Liver (tissue), 9 donors: ENCODE data around the gene RRP8. TPM values are rescaled to one million over a fixed set of nuclear protein-coding genes. Genes with fewer than 3 reads are reported as not detected.

Source experiments
- DNase-seq: peaks from one replicate; pipeline ENCODE4 v3.0.0-alpha.2; 2017; ENCODE audit warnings: low spot score
- H3K27ac ChIP-seq, 2 donors: one replicate each; pipeline ENCODE4 v1.7.0; 2013; ENCODE audit warnings: inconsistent platforms in 2 of 2, low read length in 2 of 2, control low read depth in 1 of 2, low read depth in 1 of 2, mild to moderate bottlenecking in 1 of 2
- H3K27me3 ChIP-seq, 4 donors: one replicate each; pipeline versions ENCODE4 v1.6.1 to v1.7.0; 2013; ENCODE audit warnings: low read length in 3 of 4, inconsistent platforms in 1 of 4, mild to moderate bottlenecking in 1 of 4, moderate library complexity in 1 of 4; ENCODE audit not compliant: control insufficient read depth in 4 of 4, insufficient read depth in 4 of 4
- H3K36me3 ChIP-seq, 4 donors: one replicate each; pipeline versions ENCODE4 v1.6.1 to v1.7.0; 2013; ENCODE audit warnings: low read length in 3 of 4, mild to moderate bottlenecking in 3 of 4, low read depth in 1 of 4, moderate library complexity in 1 of 4; ENCODE audit not compliant: control insufficient read depth in 4 of 4, insufficient read depth in 3 of 4
- H3K4me1 ChIP-seq, 4 donors: one replicate each; pipeline versions ENCODE4 v1.6.1 to v1.7.0; 2013; ENCODE audit warnings: low read length in 3 of 4, mild to moderate bottlenecking in 3 of 4, moderate library complexity in 1 of 4; ENCODE audit not compliant: control insufficient read depth in 4 of 4, insufficient read depth in 4 of 4
- H3K4me3 ChIP-seq, 3 donors: one replicate each; pipeline versions ENCODE4 v1.6.1 to v1.7.0; 2013; ENCODE audit warnings: low read length in 3 of 3, control low read depth in 1 of 3, low read depth in 1 of 3, mild to moderate bottlenecking in 1 of 3
- H3K9ac ChIP-seq, 2 donors: one replicate each; pipeline ENCODE4 v1.7.0; 2013; ENCODE audit warnings: low read length in 2 of 2, mild to moderate bottlenecking in 2 of 2, moderate library complexity in 2 of 2, control low read depth in 1 of 2, low read depth in 1 of 2
- H3K9me3 ChIP-seq, 4 donors: one replicate each; pipeline versions ENCODE4 v1.6.1 to v1.7.0; 2013; ENCODE audit warnings: low read length in 3 of 4; ENCODE audit not compliant: control insufficient read depth in 4 of 4
- EGR1 ChIP-seq, 2 donors: IDR thresholded peaks; 2 replicates each; pipeline ENCODE4 v1.6.1; 2016 to 2018; ENCODE audit warnings: antibody characterized with exemption in 2 of 2, low read depth in 2 of 2
- FOXA1 ChIP-seq: IDR thresholded peaks from 2 replicates; pipeline ENCODE4 v1.6.1; 2016; ENCODE audit warnings: antibody characterized with exemption
- FOXA2 ChIP-seq: IDR thresholded peaks from 2 replicates; pipeline ENCODE4 v1.6.1; 2016; ENCODE audit warnings: antibody characterized with exemption
- GABPA ChIP-seq, 2 donors: IDR thresholded peaks in 1 of 2; conservative IDR thresholded peaks in 1 of 2; 2 replicates each; pipeline ENCODE4 v1.6.1; 2016; ENCODE audit warnings: antibody characterized with exemption in 2 of 2, mild to moderate bottlenecking in 1 of 2, moderate library complexity in 1 of 2
- HNF4G ChIP-seq: IDR thresholded peaks from 2 replicates; pipeline ENCODE4 v1.6.1; 2016; ENCODE audit warnings: antibody characterized with exemption
- MAX ChIP-seq: IDR thresholded peaks from 2 replicates; pipeline ENCODE4 v1.6.1; 2016; ENCODE audit warnings: antibody characterized with exemption
- RAD21 ChIP-seq, 2 donors: IDR thresholded peaks; 2 replicates each; pipeline ENCODE4 v1.6.1; 2016; ENCODE audit warnings: antibody characterized with exemption in 2 of 2, mild to moderate bottlenecking in 2 of 2
- REST ChIP-seq: IDR thresholded peaks from 2 replicates; pipeline ENCODE4 v1.6.1; 2016; ENCODE audit warnings: antibody characterized with exemption, mild to moderate bottlenecking
- SP1 ChIP-seq: IDR thresholded peaks from 2 replicates; pipeline ENCODE4 v1.6.1; 2018; ENCODE audit warnings: antibody characterized with exemption, mild to moderate bottlenecking
- TAF1 ChIP-seq: conservative IDR thresholded peaks from 2 replicates; pipeline ENCODE4 v1.6.1; 2016; ENCODE audit warnings: antibody characterized with exemption, mild to moderate bottlenecking
- YY1 ChIP-seq: IDR thresholded peaks from 2 replicates; pipeline ENCODE4 v1.6.1; 2016; ENCODE audit warnings: antibody characterized with exemption, mild to moderate bottlenecking
- WGBS: extraction: QIAGEN DNeasy Blood & Tissue Kit; methylation state at CpG from one replicate; pipeline ENCODE4 v1.1.7; 2013; 5-methylcytosine and 5-hydroxymethylcytosine counted together
- polyA plus RNA-seq, 2 donors: library from polyadenylated mRNA; stranded (reverse) in 1 of 2; unstranded in 1 of 2; fragments of 200-250 nt in 1 of 2; fragments of >200 nt in 1 of 2; fragmentation: Nextera tagmentation in 1 of 2; extraction: Ambion mirVana in 1 of 2; gene quantifications; one replicate each; pipeline versions ENCODE4 v1.2.1 to v1.2.3, GENCODE V29; 2013 to 2015
- total RNA-seq, 2 donors: library from RNA; depleted of rRNA; stranded (reverse); fragments of >200 nt; gene quantifications; one replicate each; pipeline ENCODE4 v1.2.3, GENCODE V29; 2014
- TF ChIP-seq, protein P1 (sequence below): IDR thresholded peaks from 2 replicates; pipeline ENCODE4 v1.6.1; 2016; ENCODE audit warnings: antibody characterized with exemption
- donor health status: healthy.
- donor health status: healthy.
- donor health status: healthy.
- donor health status: healthy.
- donor health status: healthy.

RRP8 gene
- total and polyA plus RNA-seq, 4 donors = 10.3 to 12.6 (median 11.2) TPM

DNA sequence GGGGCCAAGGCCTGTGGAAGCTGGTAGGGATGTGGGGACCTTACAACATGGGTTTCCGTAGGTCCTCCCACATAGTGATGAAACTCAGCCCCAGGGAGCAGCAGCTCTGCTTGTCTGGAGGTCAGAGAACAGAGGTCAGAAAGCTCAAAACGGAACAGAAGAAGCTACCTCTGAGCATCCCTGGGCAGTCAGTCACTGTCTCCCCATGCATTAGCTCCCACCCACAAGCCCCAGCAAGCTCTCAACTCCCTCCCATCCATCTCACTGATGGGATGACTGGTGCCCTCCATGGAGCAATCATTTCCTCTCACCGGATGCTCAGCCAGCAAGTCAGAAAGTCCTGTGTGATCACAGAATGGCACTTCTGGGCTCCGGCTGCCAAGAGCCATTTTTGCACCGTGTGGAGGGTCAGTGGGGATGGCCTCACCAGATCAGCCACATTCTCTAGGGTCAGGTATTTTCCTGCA, 13.9 kb upstream of the RRP8 start:
- no peak overlapping the region for H3K9ac ChIP-seq
- no peaks in the 10 kb centered on the region for H3K27me3 ChIP-seq
- no peak overlapping the region for H3K27ac ChIP-seq
- TF ChIP-seq, protein P1, sequence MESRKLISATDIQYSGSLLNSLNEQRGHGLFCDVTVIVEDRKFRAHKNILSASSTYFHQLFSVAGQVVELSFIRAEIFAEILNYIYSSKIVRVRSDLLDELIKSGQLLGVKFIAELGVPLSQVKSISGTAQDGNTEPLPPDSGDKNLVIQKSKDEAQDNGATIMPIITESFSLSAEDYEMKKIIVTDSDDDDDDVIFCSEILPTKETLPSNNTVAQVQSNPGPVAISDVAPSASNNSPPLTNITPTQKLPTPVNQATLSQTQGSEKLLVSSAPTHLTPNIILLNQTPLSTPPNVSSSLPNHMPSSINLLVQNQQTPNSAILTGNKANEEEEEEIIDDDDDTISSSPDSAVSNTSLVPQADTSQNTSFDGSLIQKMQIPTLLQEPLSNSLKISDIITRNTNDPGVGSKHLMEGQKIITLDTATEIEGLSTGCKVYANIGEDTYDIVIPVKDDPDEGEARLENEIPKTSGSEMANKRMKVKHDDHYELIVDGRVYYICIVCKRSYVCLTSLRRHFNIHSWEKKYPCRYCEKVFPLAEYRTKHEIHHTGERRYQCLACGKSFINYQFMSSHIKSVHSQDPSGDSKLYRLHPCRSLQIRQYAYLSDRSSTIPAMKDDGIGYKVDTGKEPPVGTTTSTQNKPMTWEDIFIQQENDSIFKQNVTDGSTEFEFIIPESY = no peak
- TF ChIP-seq GABPA (IDR thresholded peaks at IDR 0.05 in 1 of 2, conservative IDR thresholded peaks at IDR 0.05 in 1 of 2) (no peak), YY1 (no peak), MAX (no peak), RAD21 (IDR thresholded peaks at IDR 0.05) (no peak), TAF1 (no peak), HNF4G (no peak), SP1 (no peak), FOXA1 (no peak), REST (no peak), FOXA2 (no peak), EGR1 (IDR thresholded peaks at IDR 0.05; ENCODE audit: low read depth in 2 of 2) (no peak)
- no peak overlapping the region for H3K4me3 ChIP-seq
- H3K9me3 ChIP-seq = no peaks in the 10 kb centered on the region
- H3K36me3 ChIP-seq = peaks cover 7 to 16% (median 8%) of the 10 kb centered on the region in 4 donors
- peaks cover 0 to 29% (median 17%) of the 10 kb centered on the region in 4 donors for H3K4me1 ChIP-seq
- no peak for DNase-seq
- WGBS = 77% methylated on average over 5 of the region's 5 CpGs

DNA sequence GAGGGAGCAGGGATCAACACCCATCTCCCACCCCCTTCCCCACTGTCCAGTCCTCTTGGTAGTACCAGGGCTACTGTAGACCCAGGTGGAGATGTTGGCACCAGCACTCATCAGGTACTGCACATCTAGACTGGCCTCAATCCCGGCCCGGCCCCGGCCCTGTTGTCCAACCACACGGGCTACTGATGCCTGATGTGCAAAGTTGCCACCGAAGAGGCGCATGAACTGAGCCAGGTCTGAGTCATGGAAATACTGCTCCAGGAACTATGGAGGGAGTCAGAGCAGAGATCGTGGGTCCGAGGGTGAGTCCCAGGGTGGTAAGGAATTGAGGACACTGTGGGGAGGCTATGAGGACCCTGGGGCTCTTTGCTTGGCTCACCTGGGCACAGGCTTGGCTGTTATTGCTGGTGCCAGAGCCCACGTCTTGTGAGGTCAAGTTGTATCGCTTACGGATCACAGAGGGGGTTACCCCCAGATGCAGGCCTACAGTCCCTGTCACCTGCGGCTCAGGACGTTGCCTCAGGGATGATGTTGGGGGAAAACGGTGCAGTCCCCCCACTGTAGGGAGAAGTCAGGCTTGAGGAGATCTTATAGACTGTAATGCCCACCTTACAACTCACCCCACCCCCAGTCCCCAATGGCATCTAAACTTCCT, 13.3 kb upstream of the RRP8 start:
- peaks cover 0 to 29% (median 17%) of the 10 kb centered on the region in 4 donors for H3K4me1 ChIP-seq

More for the DNA sequence above, 13.3 kb upstream of the RRP8 start:
- Histone ChIP-seq H3K36me3 (peaks cover 7 to 16% (median 8%) of the 10 kb centered on the region in 4 donors), H3K9me3 (no peaks in the 10 kb centered on the region), H3K27me3 (no peaks in the 10 kb centered on the region), H3K27ac (no peak overlapping the region), H3K9ac (no peak overlapping the region), H3K4me3 (no peak overlapping the region)
- no peak for DNase-seq
- TF ChIP-seq MAX = no peak
- no peak for TF ChIP-seq GABPA (IDR thresholded peaks at IDR 0.05 in 1 of 2, conservative IDR thresholded peaks at IDR 0.05 in 1 of 2)
- 93% methylated on average over 14 of the region's 14 CpGs for WGBS
